ENCODE measurements around the gene LENEP. TPM values are rescaled to one million over a fixed set of nuclear protein-coding genes. Genes with fewer than 3 reads are reported as not detected.

LENEP gene
- total RNA-seq, 1 experiment from 2014 or later: not detected

DNA sequence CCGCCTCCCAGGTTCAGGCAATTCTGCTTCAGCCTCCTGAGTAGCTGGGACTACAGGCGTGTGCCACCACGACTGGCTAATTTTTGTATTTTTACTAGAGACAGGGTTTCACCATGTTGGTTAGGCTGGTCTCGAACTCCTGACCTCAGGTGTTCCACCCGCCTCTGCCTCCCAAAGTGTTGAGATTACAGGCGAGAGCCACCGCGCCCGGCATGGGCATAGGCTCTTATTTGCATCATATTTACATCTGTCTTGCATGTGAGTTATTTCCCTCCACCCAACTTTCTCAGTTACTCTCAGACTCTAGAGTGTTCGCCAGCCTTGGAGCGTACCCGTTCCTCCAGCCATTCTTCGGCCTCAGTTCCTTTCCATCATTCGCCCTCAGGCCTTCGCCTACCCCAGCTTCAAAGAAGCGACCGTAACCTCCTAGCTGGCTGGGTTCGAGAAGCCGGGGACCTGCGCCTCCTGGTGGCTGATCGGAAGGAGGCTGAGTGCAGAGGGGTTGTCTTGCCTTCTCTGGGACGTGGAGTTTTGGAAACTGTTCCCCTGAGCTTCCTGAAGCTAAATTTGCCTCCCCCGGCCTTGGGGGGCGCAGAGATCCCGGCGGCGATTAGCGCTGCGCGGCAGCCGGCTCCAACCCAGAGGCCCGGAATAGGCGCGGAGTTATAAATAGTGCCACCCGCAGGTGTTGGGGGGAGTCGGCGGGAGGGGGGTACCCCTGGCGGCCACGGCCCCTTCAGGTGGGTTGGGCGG is 5.6 kb downstream of the LENEP start:
- DNase-seq (ENCODE audit: low read depth): no peak

DNA sequence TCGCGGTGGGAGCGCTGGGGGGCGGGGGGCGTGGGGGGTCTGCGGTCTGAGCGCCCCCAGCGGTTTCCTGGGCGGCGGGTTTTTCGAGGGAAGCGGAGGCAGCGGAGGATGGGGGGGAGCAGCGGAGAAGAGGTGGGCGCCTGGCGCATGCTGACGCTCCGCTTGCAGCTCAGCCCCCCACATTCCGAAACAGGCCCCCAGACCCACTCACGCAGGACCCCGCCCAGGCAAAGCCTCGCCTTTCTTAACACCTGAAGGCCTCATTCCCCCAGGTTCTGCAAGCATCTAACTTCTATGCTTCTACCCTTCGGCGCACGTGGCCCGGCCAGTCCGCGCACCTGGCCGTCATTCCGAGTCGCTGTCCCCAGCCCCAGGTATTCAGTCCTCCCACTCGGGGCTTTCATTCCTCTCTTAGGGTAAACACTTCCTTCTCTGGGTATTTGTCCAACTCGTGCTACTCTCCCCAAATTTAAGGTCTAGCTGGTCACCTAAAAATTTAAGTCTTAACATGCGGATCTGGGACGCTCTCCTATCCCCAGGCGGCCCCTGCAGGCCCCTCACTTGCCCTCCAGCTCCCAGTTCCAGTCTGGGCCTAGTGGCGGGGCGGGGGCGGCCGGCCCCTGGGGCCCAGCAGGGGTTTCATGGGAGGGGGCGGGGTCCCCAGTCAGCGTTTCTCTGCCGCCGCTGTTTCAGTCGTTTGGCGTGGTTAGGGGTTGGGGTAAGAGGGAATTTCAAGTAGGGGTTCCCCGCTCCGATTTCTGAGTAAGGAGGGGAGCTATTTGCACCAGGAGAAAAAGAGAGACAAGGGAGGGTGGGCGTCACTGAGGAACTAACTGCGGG is 6.4 kb downstream of the LENEP start:
- no peak for DNase-seq (ENCODE audit: low read depth)

DNA sequence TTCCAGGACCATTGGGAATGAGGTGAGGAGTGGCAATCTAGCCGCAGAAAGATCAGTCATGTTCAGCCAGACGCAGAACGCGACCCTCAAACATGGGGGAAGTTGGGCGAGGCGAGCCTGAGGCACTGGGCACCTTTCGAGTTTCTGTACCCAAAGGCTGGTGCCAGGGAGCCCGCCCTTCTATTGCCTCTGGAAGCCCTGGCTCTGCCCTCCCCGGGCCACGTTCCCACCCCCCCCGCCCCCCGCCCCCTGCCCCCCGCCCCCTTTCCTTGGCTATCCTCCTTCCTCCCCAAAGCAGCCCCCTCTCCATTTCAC is 7.0 kb downstream of the LENEP start:
- DNase-seq (ENCODE audit: low read depth): no peak

DNA sequence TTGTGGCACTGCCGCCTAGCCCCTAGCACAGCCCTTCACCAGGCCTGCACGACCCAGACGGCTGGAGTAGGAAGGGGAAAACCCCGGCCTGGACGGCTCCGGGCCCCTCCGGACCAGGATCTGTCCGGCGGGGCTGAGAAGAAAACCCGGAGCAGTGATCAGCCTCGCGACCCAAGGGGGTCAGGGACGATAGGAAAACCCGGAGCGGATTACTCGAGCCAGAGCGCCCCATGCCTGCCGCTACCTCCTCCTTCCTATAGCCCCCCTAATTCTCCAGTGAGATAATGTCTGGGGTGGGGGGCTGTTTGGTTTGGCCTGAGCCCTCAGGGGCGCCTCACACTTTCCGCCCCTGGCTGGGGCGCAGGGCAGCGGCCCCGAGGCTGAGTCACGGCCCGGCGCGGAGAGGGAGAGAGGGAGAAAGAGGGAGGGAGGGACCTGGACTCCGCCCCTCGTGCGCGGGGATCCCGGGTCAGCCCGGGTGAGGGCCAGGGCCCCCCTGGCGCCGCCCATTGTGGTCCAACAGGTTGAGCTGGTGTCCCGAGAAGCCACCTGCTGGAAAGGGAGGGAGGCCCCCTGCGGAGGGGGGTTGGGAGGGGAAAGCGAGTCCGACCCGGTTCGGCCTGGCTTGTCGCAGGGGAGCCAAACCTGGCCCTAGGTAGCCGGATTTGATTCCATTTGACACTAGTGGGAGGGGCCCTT is 7.5 kb downstream of the LENEP start:
- DNase-seq (ENCODE audit: low read depth): peak; percentile 91

DNA sequence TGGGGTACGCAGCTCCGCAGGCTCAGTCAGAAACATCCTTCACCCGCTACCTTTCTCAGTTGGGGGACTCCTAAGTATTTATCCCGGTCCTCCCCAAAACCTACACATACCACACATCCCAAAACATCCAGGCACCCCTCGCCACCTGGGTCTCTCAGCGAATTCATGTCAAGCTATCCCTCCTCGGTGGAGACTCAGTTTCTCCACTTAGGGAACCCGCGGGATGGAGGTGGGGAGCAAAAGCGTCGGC is 8.0 kb downstream of the LENEP start:
- DNase-seq (ENCODE audit: low read depth): no peak

DNA sequence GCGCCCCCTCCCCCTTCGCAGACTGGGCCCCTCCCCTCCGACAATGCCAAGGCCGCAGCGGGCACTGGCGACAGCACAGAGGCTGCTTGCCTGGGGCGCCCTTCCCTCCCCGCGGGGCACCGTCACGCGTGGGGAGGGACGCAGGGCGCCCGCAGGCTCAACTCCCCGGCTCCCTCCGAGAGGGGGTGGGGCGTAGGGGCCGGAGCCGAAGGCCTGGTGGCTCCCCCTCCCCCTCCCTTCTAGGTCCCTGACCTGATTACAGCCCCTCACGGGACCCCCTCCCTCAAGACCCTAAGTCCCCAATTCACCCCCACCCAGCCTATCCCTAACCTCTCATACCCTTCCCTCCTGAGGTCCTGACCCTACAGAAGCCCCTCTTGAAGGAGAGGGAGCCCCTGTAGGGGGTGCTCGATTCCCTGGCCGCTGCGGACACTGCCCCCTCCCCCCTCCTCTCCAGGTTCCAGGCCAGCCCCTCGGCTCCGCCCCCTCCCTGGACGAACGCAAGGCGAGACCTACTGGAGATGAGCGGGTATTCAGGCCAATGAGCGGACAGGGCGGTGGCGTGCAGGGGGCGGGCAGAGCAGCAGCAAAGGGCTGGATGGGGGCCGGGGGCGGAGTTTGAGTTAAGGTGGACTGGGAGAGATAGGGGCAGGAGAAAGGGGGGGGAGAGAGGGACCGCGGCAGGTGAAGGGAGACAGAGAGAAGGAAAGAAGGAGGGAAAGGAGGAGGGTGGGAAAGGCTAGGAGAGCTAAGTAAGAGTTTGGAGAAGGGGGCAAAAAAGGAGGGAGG is 8.5 kb downstream of the LENEP start:
- peak; percentile 99 for DNase-seq (ENCODE audit: low read depth)

DNA sequence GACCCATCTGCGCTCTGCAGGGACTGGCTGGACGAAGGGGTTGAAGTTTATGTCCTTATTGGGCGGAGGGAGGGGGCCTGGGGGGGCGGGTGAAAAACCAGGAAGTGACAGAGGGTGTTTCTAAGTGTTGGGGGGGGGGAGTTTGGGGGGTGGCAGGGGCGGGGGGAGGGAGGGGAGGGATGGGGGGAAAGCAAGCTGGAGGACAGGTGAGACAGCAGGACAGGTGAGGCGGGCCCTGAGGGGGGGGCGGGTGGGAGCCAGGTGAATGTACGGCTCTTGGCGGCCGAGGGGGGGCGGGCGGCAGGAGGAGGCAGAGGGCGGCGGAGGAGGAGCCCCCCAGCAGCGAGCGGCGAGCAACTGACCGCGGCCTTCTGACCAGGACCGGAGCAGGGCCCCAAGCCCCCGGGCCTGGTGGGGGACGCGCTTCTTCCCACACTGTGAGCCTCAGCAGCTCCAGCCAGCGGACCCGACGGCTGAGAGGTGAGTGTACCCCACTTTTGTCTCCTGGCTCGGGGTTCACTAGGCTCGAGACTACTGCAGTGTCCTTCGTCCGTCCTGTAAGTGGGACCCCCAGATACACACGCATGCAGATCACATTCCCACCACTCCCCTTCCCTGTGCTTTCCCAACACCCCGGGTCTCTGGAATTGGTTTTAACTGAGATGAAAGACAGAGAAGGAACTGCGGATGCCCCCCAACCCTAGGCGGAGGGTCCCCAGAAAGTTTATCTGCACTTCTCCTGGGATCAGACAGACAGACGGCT is 9.3 kb downstream of the LENEP start, which contains the start of gene ZBTB7B:
TSS of gene ZBTB7B (plus strand) at position 339 of the 763 bp plus-strand sequence. CDS start 11,859 bp downstream, outside the sequence.
- DNase-seq (ENCODE audit: low read depth): peak; percentile 56

DNA sequence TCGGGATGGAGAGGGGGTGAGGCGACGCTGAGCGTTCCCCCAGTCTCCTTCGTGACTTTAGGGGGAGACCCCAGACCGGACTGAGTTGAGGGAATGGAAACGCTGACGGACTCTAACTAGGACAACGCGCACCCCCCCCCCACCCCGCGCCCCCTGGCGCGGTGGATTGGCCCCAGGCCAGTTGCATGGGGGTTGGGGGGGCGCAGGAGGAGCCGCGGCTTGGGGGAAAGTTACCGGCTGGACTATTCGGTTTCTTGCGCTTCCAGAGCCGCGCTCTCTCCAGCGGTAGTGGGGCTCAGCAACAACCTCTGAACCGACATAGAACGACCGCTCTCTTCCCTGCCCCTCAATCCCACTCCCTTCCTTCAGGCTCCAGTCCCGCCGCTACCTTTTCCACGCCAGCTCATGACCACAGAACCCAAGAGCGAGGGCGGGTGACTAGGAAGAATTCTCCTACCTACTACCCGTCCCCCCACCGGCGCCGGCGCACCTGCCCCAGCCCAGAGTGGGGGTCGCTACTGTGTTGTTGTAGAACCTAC is 9.9 kb downstream of the LENEP start:
- peak; percentile 63 for DNase-seq (ENCODE audit: low read depth)

DNA sequence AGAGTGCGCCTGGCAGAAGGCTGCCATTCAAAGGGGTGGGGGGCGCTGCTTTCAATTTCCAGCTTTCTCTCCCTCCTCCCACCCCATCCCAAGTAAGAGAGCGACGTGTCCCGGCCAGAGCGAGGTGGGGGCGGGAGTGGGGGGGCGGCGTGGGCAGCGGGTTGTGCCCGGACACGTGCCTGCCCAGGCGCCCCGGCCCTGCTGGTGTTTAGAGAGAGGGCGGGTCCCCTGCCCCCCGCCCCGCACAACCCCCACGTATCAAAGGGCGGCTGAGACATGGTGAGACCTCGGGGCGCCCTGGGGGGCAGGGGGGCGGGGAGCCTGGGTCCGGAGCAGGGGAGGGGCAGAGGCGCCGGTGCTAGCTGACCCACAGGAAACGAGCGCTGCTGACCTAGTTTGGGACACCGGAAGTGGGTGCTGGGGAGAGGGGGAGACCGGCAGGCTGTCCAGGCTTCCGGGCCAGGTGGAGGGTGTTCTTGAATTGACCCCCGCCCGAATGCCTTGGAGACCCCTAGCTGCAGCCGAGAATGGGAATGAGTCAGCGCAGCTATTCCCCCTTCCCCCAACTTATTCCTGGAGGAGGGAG is 10.5 kb downstream of the LENEP start:
- peak; percentile 80 for DNase-seq (ENCODE audit: low read depth)

DNA sequence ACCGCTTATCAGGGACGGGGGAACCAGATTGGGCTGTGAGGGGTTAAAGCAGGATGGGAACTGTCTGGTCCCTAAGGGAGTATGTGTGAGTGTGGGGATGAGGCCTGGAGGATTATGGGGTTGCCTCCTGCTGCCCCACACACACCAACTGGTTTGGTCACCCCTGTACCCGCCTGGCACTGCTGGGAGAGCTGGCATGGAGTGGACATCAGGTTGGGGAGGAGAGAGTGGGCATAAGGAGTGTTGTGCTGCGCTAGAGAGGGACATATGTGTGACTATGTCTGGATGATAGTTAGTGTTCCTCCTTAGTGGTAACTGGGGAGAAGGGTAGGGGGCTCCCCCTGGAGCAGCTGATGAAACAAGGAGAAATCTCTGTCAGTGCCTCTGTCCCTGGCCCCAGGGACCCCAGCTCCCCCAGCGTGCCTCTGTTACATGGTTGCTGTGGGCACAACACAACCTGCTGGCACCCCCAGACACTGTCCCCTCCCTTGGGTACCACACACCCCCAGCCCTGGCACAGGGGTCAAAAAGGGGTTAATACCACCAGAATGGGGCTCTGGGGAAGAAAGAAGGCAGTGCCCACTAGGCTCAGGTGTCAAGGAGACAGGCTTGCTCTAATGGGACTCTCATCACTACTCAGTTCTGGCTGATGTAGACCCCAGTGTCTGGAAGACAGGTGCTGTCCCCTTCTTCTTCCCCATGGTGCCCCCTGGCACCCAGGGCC is 11.1 kb downstream of the LENEP start:
- peak; percentile 35 for DNase-seq (ENCODE audit: low read depth)

DNA sequence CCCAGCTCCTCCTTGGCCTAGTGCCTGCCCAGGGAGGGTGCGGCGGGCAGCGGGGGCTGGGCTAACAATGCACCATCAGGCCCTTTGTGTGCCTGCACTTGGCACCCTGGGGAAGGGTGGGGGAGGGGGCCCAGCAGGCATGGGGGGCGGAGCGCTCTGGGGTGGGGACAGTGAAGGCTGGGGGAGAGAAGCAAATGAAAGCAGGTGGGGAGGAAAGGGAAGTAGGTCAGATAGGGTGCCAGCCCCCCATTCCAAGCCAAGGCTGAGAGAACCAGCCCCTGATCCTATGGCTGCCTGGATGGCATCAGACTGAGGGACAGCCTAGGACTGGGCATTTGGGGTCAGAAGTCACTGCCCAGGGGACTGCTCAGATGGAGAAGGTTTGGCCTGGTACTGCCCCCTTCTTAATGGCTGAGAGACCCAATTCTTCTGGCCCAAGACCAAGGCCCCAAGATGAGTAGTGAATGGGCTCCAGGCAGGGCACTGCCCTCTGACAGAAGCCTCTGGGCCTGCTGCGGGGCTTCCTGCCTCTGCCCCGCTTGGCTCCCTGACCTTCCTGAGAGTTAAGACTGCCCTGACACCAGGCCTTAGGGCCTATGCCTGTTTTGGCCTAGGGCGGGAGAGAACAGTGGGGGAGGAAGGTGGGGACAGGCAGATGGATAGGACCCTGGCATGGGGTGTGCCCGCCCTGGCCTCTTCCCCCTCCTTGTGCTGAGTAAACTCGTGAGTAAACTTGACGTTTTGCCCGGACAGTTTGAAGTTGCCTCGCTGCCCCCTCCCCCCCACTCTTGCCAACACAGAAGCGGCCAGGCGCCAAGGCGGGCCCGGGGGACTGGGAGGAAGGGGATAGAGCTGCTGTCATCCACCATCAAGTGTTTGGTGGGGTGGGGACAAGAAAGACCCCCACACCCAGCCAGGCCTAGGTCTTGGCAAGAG is 12.0 kb downstream of the LENEP start:
- DNase-seq (ENCODE audit: low read depth): peak; percentile 84

DNA sequence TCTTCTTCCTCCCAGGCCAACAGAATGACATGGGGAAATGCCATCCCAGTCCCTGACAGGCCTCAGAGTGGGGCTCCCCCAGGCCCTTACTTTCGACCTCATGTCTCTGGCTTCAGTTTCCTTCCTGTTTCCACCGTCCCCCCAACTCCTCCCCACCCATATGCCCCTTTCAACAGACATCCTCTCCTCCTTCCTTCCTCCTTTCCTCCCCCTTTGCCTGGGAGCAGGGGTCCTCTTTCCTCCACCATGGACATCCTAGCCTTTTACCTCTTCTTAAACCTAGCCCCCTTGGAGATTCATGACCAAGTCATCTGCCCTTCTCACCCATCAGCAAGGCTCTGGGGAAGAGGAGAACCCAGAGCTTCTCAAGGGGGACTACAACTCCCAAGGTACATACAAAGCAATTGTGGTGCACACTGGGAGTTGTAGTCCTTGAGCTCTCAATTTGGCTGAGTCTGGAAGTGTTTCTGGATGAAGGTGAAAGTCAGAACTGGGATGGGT is 13.3 kb downstream of the LENEP start:
- no peak for DNase-seq (ENCODE audit: low read depth)

DNA sequence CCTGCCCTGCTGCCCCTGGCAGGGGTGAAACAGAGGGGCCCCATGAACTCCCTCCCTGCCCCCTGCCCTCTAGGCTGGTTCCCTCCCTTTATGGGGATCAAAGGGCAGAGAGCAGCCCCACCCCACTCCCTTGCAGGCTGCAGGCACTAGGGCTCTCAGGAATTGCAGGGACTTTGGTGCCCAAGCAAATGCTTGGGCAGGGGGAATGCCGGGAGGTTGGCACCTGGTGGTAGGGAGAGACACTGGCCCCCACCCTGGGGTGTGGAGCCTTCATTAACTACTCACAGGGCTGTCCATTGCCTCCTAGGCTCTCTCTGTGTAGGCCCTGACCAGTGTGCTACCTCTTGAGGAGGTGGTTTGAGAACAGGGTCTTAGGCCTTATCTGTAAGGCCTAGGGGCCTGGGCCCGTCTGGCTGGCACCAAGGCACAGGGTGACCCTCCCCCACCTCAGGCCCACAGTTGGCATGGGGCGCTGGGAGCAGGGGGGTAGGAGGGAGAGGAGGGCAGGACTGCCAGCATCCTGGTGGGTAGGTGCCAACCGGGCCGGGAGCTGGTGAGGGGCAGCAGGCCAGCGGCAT is 14.0 kb downstream of the LENEP start:
- no peak for DNase-seq (ENCODE audit: low read depth)

DNA sequence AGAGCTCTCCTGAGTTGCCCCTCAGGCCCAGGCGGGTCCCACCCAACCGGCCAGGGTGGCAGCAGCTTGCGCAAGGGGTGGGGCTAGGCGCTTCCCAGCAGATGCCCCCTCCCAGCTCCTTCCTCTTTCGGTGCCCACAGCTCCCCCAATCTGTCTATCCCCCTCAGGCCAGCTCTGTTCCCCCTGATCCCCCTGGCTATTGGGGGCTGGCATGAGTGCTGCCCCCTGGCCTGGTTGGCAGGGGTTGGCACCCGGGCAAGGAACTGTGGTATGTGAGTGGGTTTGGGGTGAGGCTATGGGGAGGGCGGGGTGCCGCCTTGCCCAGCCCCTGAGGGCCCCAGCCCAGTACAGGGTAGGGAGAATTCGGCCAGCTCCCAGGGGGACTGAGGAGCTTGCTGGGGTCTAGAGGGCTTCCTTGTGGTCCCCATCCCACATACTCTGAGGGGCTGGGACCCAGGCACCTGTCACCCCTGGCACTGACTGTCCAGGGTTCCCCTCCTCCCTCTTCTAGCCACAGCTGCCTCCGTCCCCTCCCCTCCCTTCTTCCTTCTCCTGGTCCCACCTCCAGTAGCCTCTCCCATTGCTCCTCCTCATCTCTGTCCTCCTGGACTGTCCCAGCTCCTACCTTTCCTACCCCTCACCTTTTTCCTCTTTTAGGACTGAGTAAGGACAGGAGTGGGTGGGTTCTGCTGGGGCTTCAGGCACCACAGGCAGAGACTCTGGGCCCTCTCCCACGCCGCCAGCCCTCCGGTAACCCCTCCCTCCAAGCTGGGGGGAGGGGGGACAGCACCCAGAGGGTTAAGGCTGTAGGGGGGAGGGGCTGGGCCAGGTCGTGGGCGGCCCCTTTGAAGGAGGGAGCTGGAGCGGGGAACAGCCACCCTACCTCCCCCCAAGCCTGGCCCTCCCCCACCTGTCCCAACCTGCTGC is 14.9 kb downstream of the LENEP start:
- DNase-seq (ENCODE audit: low read depth): no peak

DNA sequence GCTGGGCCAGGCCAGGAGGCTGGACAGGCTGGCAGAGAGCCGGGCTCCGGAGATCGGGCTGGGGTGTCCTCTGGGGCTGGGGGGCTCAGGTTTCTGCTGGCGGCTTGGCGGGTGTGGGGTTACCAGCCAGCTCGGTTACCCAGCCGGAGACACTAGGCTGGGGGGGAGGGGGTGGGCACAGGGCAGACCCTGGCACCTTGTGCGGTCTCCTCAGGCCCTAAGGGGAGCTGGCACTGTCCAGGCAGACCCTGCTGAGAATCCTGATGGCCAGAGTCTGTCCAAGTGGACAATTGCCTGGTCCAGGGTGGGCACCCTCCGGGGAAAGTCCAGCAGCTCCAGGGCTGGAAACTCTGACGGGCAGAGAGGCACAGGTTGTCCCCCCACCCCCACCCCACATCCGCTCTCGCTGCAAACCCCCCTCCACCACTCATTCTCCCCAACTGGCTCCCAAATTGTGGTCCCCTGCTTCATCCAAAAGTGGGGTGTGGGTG is 15.9 kb downstream of the LENEP start:
- DNase-seq (ENCODE audit: low read depth): no peak

DNA sequence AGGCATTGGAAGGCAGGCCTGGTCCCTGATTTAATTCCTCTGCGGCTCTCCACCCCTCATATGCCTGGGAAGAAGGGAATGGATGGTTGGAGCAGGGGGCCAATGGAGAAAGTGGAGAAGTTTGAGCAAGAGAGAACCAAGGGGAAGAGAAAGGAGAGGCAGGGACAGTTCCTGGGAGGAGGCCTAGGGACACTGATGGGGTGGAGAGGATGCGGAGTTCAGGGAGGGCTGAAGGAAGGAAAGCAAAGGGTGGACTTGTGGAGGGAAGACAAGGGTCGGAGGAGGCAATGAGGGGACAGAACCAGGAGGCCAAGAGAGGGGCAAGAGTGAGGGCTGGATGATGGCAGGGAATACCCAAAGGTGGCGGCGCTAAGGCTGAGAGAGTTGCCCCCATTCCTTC is 16.4 kb downstream of the LENEP start:
- no peak for DNase-seq (ENCODE audit: low read depth)

All from M059J (cell line).